Body of pancreas (tissue), 4 donors: ENCODE measurements around the gene AGRN. TPM values are rescaled to one million over a fixed set of nuclear protein-coding genes. Genes with fewer than 3 reads are reported as not detected.

Source experiments
- ATAC-seq: fragments of 150-250 bp; one replicate; pipeline ENCODE4 v1.9.1; 2016
- DNase-seq, 4 donors: peaks; one replicate each; pipeline ENCODE4 v3.0.0-alpha.2; 2019
- H3K27ac ChIP-seq, 4 donors: fragments of 200-600 bp; sonication (generic); 1 replicate in 3 of 4; 2 replicates in 1 of 4; pipeline versions ENCODE4 v1.5.1 to v1.6.1; 2016 to 2019; ENCODE audit warnings: mild to moderate bottlenecking in 1 of 4, mixed read lengths in 1 of 4, moderate library complexity in 1 of 4
- H3K27me3 ChIP-seq, 2 donors: fragments of 200-600 bp; sonication (generic); one replicate each; pipeline ENCODE4 v1.6.0; 2016; ENCODE audit warnings: mild to moderate bottlenecking in 1 of 2
- H3K36me3 ChIP-seq, 2 donors: fragments of 200-600 bp; sonication (generic); replicated peaks in 1 of 2; 2 replicates each; pipeline ENCODE4 v1.5.1; 2016; ENCODE audit warnings: low read depth in 2 of 2; ENCODE audit not compliant: insufficient read depth in 1 of 2
- H3K4me1 ChIP-seq: fragments of 200-600 bp; sonication (generic); one replicate; pipeline ENCODE4 v1.6.0; 2016
- H3K4me3 ChIP-seq, 2 donors: fragments of 200-600 bp; sonication (generic); 1 replicate in 1 of 2; 2 replicates in 1 of 2; pipeline ENCODE4 v1.5.1; 2016 to 2019
- H3K9me3 ChIP-seq, 3 donors: fragments of 200-600 bp; sonication (generic); 1 replicate in 2 of 3; 2 replicates in 1 of 3; pipeline ENCODE4 v1.5.1; 2016
- POLR2A ChIP-seq, 3 donors: fragments of 450-650 bp; IDR thresholded peaks; one replicate each; pipeline ENCODE4 v1.6.1; 2016; ENCODE audit warnings: antibody characterized with exemption in 3 of 3, mild to moderate bottlenecking in 2 of 3
- WGBS, 2 donors: methylation state at CpG; one replicate each; pipeline ENCODE4 v1.1.5; 2017; 5-methylcytosine and 5-hydroxymethylcytosine counted together
- intact Hi-C: fragments of 100-400 bp; cut with DNase I; formaldehyde crosslinking; loops from one replicate; pipeline ENCODE4 v1.15.1; 2023
- total RNA-seq, 2 donors: library from RNA; depleted of rRNA; stranded (reverse); fragments of >200 nt; gene quantifications; one replicate each; pipeline ENCODE4 v1.1.0, GENCODE V29; 2016
- TF ChIP-seq, protein P1 (sequence below), 7 experiments: fragments of 450-650 bp in 4 of 7; fragments of 200-600 bp in 3 of 7; sonication (generic) in 3 of 7; IDR thresholded peaks; one replicate each; pipeline ENCODE4 v1.5.1; 2016 to 2019; ENCODE audit warnings: antibody characterized with exemption in 7 of 7

Gene AGRN
- total RNA-seq, 2 donors from 2014 or later, result 85.1 to 241 TPM

DNA sequence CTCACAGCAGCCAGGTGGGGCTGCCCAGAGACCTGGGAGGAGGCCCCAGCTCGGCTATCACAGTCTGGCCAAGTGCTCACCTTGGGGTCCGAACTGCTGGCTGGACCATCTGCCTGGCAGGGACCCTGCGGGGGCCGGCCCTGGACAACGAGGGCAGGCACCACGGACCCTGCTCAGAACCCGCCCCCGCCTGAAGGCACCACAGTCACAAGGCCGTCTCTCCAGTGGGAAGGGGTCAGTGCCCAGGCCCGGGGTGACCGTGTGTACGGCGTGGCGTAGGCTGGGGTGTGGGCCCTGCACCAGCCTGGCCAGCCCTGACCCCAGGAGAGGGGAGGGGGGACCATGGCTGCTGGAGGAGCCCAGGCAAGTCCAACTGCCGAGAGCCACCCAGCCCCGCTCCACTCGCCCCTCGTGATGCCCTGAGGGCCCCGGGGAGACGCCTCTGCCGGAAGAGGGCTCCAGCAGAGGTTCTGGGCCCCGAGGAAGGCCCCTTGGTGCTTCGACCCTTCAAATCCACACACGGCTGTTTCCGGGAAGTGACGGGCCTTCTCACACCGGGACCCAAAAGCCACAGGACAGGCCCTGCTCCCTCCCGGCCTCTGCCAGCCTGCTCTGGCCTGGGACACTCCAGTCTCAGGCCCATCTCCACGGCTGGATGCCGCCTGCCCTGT, 65.4 kb downstream of the AGRN start:
- Histone ChIP-seq H3K9me3 (no peaks in the 10 kb centered on the region), H3K36me3 (no peaks in the 10 kb centered on the region), H3K27ac (no peak overlapping the region), H3K4me1 (peaks cover 2% of the 10 kb centered on the region), H3K4me3 (no peak overlapping the region), H3K27me3 (no peaks in the 10 kb centered on the region)
- intact Hi-C loops, result no loop called here
- WGBS, 2 donors, result 93% methylated on average over 26 of the region's 30 CpGs; no CpG with 5 or more reads in 1 of the 2 donors
- DNase-seq (no peak), ATAC-seq (no peak)
- TF ChIP-seq, protein P1, sequence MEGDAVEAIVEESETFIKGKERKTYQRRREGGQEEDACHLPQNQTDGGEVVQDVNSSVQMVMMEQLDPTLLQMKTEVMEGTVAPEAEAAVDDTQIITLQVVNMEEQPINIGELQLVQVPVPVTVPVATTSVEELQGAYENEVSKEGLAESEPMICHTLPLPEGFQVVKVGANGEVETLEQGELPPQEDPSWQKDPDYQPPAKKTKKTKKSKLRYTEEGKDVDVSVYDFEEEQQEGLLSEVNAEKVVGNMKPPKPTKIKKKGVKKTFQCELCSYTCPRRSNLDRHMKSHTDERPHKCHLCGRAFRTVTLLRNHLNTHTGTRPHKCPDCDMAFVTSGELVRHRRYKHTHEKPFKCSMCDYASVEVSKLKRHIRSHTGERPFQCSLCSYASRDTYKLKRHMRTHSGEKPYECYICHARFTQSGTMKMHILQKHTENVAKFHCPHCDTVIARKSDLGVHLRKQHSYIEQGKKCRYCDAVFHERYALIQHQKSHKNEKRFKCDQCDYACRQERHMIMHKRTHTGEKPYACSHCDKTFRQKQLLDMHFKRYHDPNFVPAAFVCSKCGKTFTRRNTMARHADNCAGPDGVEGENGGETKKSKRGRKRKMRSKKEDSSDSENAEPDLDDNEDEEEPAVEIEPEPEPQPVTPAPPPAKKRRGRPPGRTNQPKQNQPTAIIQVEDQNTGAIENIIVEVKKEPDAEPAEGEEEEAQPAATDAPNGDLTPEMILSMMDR (IDR thresholded peaks at IDR 0.05), result no peak
- no peak for TF ChIP-seq POLR2A (IDR thresholded peaks at IDR 0.05)

- Histone ChIP-seq H3K4me3 (no peak overlapping the region), H3K27ac (no peak overlapping the region), H3K36me3 (no peaks in the 10 kb centered on the region), H3K4me1 (no peaks in the 10 kb centered on the region), H3K9me3 (no peaks in the 10 kb centered on the region), H3K27me3 (no peaks in the 10 kb centered on the region)
- intact Hi-C loops, result no loop called here
- ATAC-seq, result no peak
- TF ChIP-seq, protein P1 (IDR thresholded peaks at IDR 0.05), result no peak
- no peak for TF ChIP-seq POLR2A (IDR thresholded peaks at IDR 0.05)
- DNase-seq, result no peak
- WGBS, 2 donors, result 89 to 93% methylated on average over 15 to 37 of the region's 38 CpGs
These were observed 66.3 kb downstream of the AGRN start for GRCh38 chr1:1085911-1086841.

DNA sequence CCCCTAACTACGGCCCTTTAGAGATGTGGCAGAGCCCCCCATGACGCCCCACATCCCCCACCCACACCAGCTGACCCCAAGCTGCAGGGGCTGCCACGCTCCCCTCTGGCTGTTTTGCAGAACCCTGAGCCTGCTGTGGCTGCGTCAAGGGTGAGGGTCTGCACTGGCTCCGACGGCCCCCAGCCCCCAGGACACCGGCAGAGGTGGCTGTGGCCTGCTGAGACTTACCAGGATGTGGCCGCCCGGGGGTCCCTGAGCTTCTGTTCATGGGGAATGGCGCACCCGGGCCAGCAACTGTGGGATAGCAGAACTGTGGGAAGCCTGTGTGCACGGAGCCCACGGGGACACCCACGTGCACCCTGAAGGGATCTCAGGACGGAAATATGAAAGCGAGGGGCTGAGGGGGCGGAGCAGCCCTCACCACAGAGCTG, 67.0 kb downstream of the AGRN start:
- no peak overlapping the region for H3K4me3 ChIP-seq
- H3K9me3 ChIP-seq, result no peaks in the 10 kb centered on the region
- H3K4me1 ChIP-seq, result no peaks in the 10 kb centered on the region
- no peak overlapping the region for H3K27ac ChIP-seq
- no peak for TF ChIP-seq POLR2A (IDR thresholded peaks at IDR 0.05)
- TF ChIP-seq, protein P1 (IDR thresholded peaks at IDR 0.05), result no peak
- ATAC-seq, result no peak
- no peak for DNase-seq
- intact Hi-C loops, result no loop called here
- H3K27me3 ChIP-seq, result no peaks in the 10 kb centered on the region
- WGBS, 2 donors, result 84 to 92% methylated on average over 10 to 11 of the region's 17 CpGs
- no peaks in the 10 kb centered on the region for H3K36me3 ChIP-seq

DNA sequence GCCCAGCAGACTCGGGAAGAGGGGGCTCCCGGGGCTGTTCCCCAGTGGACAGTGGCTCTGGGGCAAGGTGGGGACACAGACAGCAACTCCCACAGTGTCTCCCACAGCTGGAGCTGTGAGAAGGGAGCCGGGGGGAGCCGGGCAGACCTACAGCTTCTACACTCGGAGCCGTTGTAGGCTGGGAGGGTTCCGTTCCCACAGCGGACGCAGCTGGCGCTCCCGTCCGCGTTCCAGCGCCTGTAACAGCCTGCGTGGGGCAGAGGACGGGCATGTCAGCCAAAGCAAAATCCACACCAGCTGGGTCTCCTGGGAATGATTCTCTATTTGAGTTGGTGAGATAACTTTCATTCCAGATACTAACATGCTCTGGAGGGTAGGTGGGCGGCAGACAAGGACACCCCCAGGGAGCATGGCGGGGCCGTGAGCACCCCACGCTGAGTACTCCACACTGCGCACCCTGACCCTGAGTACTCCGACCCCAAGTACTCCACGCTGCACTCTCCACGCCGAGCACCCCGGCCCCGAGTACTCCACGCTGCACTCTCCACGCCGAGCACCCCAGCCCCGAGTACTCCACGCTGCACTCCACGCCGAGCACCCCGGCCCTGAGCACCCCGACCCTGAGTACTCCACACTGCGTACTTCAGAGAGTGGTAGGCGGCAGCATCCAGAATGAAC, 67.6 kb downstream of the AGRN start:
- WGBS, 2 donors, result 94 to 96% methylated on average over 25 to 37 of the region's 38 CpGs
- Histone ChIP-seq H3K36me3 (no peaks in the 10 kb centered on the region), H3K27ac (no peak overlapping the region), H3K27me3 (no peaks in the 10 kb centered on the region), H3K4me3 (no peak overlapping the region), H3K9me3 (no peaks in the 10 kb centered on the region), H3K4me1 (no peaks in the 10 kb centered on the region)
- intact Hi-C loops, result no loop called here
- ATAC-seq (no peak), DNase-seq (no peak)
- TF ChIP-seq POLR2A (IDR thresholded peaks at IDR 0.05), result no peak
- TF ChIP-seq, protein P1 (IDR thresholded peaks at IDR 0.05), result no peak
